Fibroblast of lung (primary cell): Measurements from ENCODE around the gene FRMD1. TPM values are rescaled to one million over a fixed set of nuclear protein-coding genes. Genes with fewer than 3 reads are reported as not detected.

Experiments used
- DNase-seq, 2 donors: peaks; one replicate each; pipeline versions ENCODE4 v3.0.0 to v3.0.0-alpha.2; 2010; ENCODE audit warnings: low read depth in 2 of 2
- H2AFZ ChIP-seq: 2 replicates; pipeline ENCODE4 v1.5.1; 2012; ENCODE audit warnings: low read length, control low read depth, inconsistent platforms
- H3K27ac ChIP-seq: 2 replicates; pipeline ENCODE4 v1.5.1; 2011; ENCODE audit warnings: low read length, control low read depth; ENCODE audit not compliant: insufficient read depth
- H3K27me3 ChIP-seq: 2 replicates; pipeline ENCODE4 v1.5.1; 2011; ENCODE audit warnings: mild to moderate bottlenecking, low read length; ENCODE audit not compliant: control insufficient read depth, insufficient read depth
- H3K36me3 ChIP-seq: 2 replicates; pipeline ENCODE4 v1.5.1; 2011; ENCODE audit warnings: low read length; ENCODE audit not compliant: control insufficient read depth, insufficient read depth
- H3K4me1 ChIP-seq: 2 replicates; pipeline ENCODE4 v1.5.1; 2011; ENCODE audit warnings: low read length; ENCODE audit not compliant: control insufficient read depth, insufficient read depth; ENCODE audit errors: extremely low read depth
- H3K4me2 ChIP-seq: 2 replicates; pipeline ENCODE4 v1.5.1; 2011; ENCODE audit warnings: low read length, control low read depth; ENCODE audit not compliant: insufficient read depth; ENCODE audit errors: extremely low read depth
- H3K4me3 ChIP-seq, 4 experiments: fragments of 200-600 bp in 1 of 4; sonication (generic) in 1 of 4; replicated peaks in 1 of 4; 2 replicates each; pipeline ENCODE4 v1.5.1; 2011 to 2016; ENCODE audit warnings: low read length in 4 of 4, low read depth in 3 of 4, mild to moderate bottlenecking in 3 of 4, control low read depth in 2 of 4, inconsistent platforms in 1 of 4, mixed read lengths in 1 of 4; ENCODE audit not compliant: insufficient read depth in 1 of 4; ENCODE audit errors: control extremely low read depth in 1 of 4
- H3K79me2 ChIP-seq: 2 replicates; pipeline ENCODE4 v1.5.1; 2012; ENCODE audit warnings: mild to moderate bottlenecking, low read length, inconsistent platforms; ENCODE audit not compliant: control insufficient read depth, insufficient read depth
- H3K9ac ChIP-seq: 2 replicates; pipeline ENCODE4 v1.5.1; 2011; ENCODE audit warnings: mild to moderate bottlenecking, low read length, control low read depth; ENCODE audit not compliant: insufficient read depth
- H3K9me3 ChIP-seq: 2 replicates; pipeline ENCODE4 v1.5.1; 2012; ENCODE audit warnings: low read depth, low read length; ENCODE audit not compliant: control insufficient read depth, insufficient read depth
- H4K20me1 ChIP-seq: 2 replicates; pipeline ENCODE4 v1.5.1; 2011; ENCODE audit warnings: low read length; ENCODE audit not compliant: control insufficient read depth, insufficient read depth; ENCODE audit errors: extremely low read depth
- EZH2 ChIP-seq: IDR thresholded peaks from 2 replicates; pipeline ENCODE4 v1.5.1; 2012; ENCODE audit warnings: low read length, control low read depth, mild to moderate bottlenecking; ENCODE audit errors: missing control alignments
- polyA plus RNA-seq, 2 donors: library from polyadenylated mRNA; depleted of rRNA in 1 of 2; stranded (reverse) in 1 of 2; unstranded in 1 of 2; fragments of >200 nt; gene quantifications; 2 replicates each; pipeline ENCODE4 v1.2.1, GENCODE V29; 2011 to 2012; ENCODE audit warnings: missing spikeins in 1 of 2
- total RNA-seq: library from RNA; depleted of rRNA; stranded (reverse); fragments of >200 nt; gene quantifications from 2 replicates; pipeline ENCODE4 v1.2.1, GENCODE V29; 2014
- TF ChIP-seq, protein P1 (sequence below), 2 donors: IDR thresholded peaks in 1 of 2; conservative IDR thresholded peaks in 1 of 2; 1 replicate in 1 of 2; 2 replicates in 1 of 2; pipeline ENCODE4 v1.5.1; 2011 to 2012; ENCODE audit warnings: low read length in 2 of 2, control low read depth in 1 of 2, inconsistent platforms in 1 of 2, low read depth in 1 of 2, mild to moderate bottlenecking in 1 of 2

The FRMD1 gene
- total and polyA plus RNA-seq, 2 donors (not counting 1 experiment from before 2014, with no cell fraction given), result not detected

GRCh38 chr6:168048724-168049025, 30.3 kb downstream of the FRMD1 start:
- Histone ChIP-seq H3K9me3 (no peaks in the 10 kb centered on the region), H3K79me2 (no peaks in the 10 kb centered on the region), H3K4me3 (no peak overlapping the region), H3K36me3 (no peaks in the 10 kb centered on the region), H3K27ac (no peak overlapping the region), H4K20me1 (no peaks in the 10 kb centered on the region), H3K4me1 (no peaks in the 10 kb centered on the region), H2AFZ (no peak overlapping the region), H3K4me2 (no peak overlapping the region), H3K27me3 (no peaks in the 10 kb centered on the region), H3K9ac (no peak overlapping the region)
- DNase-seq, result no peak
- TF ChIP-seq, protein P1, sequence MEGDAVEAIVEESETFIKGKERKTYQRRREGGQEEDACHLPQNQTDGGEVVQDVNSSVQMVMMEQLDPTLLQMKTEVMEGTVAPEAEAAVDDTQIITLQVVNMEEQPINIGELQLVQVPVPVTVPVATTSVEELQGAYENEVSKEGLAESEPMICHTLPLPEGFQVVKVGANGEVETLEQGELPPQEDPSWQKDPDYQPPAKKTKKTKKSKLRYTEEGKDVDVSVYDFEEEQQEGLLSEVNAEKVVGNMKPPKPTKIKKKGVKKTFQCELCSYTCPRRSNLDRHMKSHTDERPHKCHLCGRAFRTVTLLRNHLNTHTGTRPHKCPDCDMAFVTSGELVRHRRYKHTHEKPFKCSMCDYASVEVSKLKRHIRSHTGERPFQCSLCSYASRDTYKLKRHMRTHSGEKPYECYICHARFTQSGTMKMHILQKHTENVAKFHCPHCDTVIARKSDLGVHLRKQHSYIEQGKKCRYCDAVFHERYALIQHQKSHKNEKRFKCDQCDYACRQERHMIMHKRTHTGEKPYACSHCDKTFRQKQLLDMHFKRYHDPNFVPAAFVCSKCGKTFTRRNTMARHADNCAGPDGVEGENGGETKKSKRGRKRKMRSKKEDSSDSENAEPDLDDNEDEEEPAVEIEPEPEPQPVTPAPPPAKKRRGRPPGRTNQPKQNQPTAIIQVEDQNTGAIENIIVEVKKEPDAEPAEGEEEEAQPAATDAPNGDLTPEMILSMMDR (conservative IDR thresholded peaks at IDR 0.05 in 1 of 2, IDR thresholded peaks at IDR 0.05 in 1 of 2; ENCODE audit: low read depth in 1 of 2, low read length in 2 of 2), result no peak
- TF ChIP-seq EZH2, result no peak

- H3K9ac ChIP-seq, result no peak overlapping the region
- DNase-seq, result no peak
- no peaks in the 10 kb centered on the region for H3K4me1 ChIP-seq
- no peaks in the 10 kb centered on the region for H4K20me1 ChIP-seq
- no peak for TF ChIP-seq EZH2
- TF ChIP-seq, protein P1 (conservative IDR thresholded peaks at IDR 0.05 in 1 of 2, IDR thresholded peaks at IDR 0.05 in 1 of 2; ENCODE audit: low read depth in 1 of 2, low read length in 2 of 2), result no peak
- H3K27ac ChIP-seq, result no peak overlapping the region
- no peaks in the 10 kb centered on the region for H3K36me3 ChIP-seq
- H3K4me2 ChIP-seq, result no peak overlapping the region
- no peak overlapping the region for H3K4me3 ChIP-seq
- H3K79me2 ChIP-seq, result no peaks in the 10 kb centered on the region
- H3K27me3 ChIP-seq, result no peaks in the 10 kb centered on the region
- H2AFZ ChIP-seq, result no peak overlapping the region
- H3K9me3 ChIP-seq, result no peaks in the 10 kb centered on the region
Measured at GRCh38 chr6:168047841-168048723, 30.9 kb downstream of the FRMD1 start.

DNA sequence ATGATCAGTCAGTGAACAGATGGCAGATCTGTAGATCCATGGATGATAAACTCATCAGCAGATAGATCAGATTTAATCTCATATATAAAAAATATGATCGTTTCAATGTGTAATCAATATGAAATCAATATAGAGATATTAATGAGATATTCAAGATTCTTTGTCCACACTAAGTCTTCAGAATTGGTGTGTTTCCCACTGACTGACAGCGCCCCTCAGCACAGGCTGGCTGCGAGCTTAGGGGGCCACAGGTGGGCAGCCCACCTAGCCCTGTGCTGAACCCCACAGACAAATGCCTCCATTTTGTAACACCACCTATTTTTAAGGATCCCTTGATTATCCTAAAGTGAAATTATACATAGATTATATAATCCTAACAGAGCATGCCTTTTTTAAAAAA, 32.3 kb downstream of the FRMD1 start:
- no peaks in the 10 kb centered on the region for H3K4me1 ChIP-seq

More for the DNA sequence above, 32.3 kb downstream of the FRMD1 start:
- H3K36me3 ChIP-seq, result no peaks in the 10 kb centered on the region
- H3K9ac ChIP-seq, result no peak overlapping the region
- DNase-seq, result no peak
- no peaks in the 10 kb centered on the region for H4K20me1 ChIP-seq
- H2AFZ ChIP-seq, result no peak overlapping the region
- no peak overlapping the region for H3K4me2 ChIP-seq
- H3K9me3 ChIP-seq, result no peaks in the 10 kb centered on the region
- no peaks in the 10 kb centered on the region for H3K27me3 ChIP-seq
- TF ChIP-seq, protein P1 (conservative IDR thresholded peaks at IDR 0.05 in 1 of 2, IDR thresholded peaks at IDR 0.05 in 1 of 2; ENCODE audit: low read depth in 1 of 2, low read length in 2 of 2), result no peak
- no peak for TF ChIP-seq EZH2
- H3K79me2 ChIP-seq, result no peaks in the 10 kb centered on the region
- H3K27ac ChIP-seq, result no peak overlapping the region
- H3K4me3 ChIP-seq, result no peak overlapping the region
